ENCODE data around the gene TMEM9. TPM values are rescaled to one million over a fixed set of nuclear protein-coding genes. Genes with fewer than 3 reads are reported as not detected.
A peak's percentile ranks its signal among the peaks of the same experiment; 100 is the strongest.

TMEM9 gene
- total and polyA plus RNA-seq, 10 donors, result 21.5 to 50.3 (median 34.7) TPM

DNA sequence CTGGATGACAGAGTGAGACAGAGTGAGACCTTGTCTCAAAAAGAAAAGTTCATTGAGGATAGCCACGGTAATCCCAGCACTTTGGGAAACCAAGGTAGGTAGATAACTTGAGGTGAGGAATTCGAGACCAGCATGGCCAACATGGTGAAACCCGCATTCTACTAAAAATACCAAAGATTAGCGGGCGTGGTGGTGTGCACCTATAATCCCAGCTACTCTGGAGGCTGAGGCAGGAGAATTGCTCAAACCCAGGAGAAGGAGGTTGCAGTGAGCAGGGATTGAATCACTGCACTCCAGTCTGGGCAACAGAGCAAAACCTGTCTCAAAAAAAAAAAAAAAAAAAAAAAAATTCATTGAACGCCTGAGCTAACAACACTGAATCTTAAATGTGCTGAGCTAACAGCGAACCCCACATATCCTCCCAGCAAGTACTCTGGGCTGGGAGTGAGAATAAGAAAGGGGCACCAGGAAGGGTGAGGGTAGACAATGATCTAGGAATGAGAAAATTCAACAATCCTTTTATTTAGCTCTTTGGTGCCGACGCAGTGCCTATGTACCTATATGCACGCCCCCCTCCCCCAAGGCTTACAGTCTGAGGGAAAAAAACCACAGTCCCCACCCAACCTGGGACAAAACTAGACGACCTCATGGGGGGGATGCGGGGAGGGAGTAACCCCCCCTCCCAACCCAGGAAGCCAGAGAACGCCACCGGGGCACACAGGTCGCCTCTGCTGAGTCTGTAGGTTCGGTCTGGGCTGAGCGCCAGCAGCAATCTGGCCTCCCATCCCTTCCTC lies 40.6 kb downstream of the TMEM9 start:
- no peak for TF ChIP-seq POLR2AphosphoS5 (IDR thresholded peaks at IDR 0.05)
- TF ChIP-seq POLR2A (IDR thresholded peaks at IDR 0.05), result no peak
- no peak for TF ChIP-seq CTCF (IDR thresholded peaks at IDR 0.05 in 8 of 11, conservative IDR thresholded peaks at IDR 0.05 in 3 of 11)
- Histone ChIP-seq H3K9me3 (no peaks in the 10 kb centered on the region), H3K4me3 (peak overlapping the region in 7 of 8 donors; percentile 42 to 80 (median 53)), H3K27me3 (replicated peaks in 1 of 7) (peaks cover 0 to 34% (median 12%) of the 10 kb centered on the region in 7 donors), H3K4me1 (peaks cover 5 to 21% (median 10%) of the 10 kb centered on the region in 6 donors), H3K36me3 (no peaks in the 10 kb centered on the region), H3K27ac (peak overlapping the region in 4 of 8 donors; percentile 51 to 75 (median 68))
- intact Hi-C loops (cut with DNase I; ENCODE audit: low total_unique reads), result loop anchor here (5.0 kb wide), 1 partner anchor 141 kb away; no protein-coding TSS in a partner anchor
- WGBS, 5 donors, result 36 to 56% (median 40%) methylated on average over 12 to 17 of the region's 17 CpGs
- no peak for DNase-seq

DNA sequence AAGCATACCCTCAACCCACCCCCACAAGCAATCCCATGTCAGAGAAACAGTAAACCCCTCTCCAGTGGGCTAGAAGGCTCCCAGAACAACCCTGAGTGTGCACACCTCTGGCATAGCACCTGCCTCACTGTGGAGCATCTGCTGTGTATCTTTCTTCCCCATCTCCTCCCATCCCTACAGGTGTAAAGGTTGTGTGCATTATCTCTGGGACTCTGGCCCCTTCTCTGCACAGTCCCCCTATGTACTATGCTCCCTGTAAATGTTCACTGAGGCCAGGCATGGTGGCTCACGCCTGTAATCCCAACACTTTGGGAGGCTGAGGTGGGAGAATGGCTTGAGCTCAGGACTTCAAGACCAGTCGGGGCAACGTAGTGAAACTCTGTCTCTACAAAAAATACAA lies 41.3 kb downstream of the TMEM9 start:
- H3K27ac ChIP-seq, result no peak overlapping the region
- peaks cover 0 to 34% (median 12%) of the 10 kb centered on the region in 7 donors for H3K27me3 ChIP-seq (replicated peaks in 1 of 7)
- TF ChIP-seq CTCF (IDR thresholded peaks at IDR 0.05 in 8 of 11, conservative IDR thresholded peaks at IDR 0.05 in 3 of 11) (no peak), POLR2A (IDR thresholded peaks at IDR 0.05) (no peak), POLR2AphosphoS5 (IDR thresholded peaks at IDR 0.05) (no peak)
- DNase-seq, result no peak
- no peaks in the 10 kb centered on the region for H3K9me3 ChIP-seq
- no peak overlapping the region for H3K4me3 ChIP-seq
- WGBS, 5 donors, result 85 to 96% (median 94%) methylated on average over 3 of the region's 3 CpGs
- H3K36me3 ChIP-seq, result no peaks in the 10 kb centered on the region
- intact Hi-C loops (cut with DNase I; ENCODE audit: low total_unique reads), result loop anchor here (5.0 kb wide), 1 partner anchor 141 kb away; no protein-coding TSS in a partner anchor
- H3K4me1 ChIP-seq, result peaks cover 5 to 21% (median 10%) of the 10 kb centered on the region in 6 donors

DNA sequence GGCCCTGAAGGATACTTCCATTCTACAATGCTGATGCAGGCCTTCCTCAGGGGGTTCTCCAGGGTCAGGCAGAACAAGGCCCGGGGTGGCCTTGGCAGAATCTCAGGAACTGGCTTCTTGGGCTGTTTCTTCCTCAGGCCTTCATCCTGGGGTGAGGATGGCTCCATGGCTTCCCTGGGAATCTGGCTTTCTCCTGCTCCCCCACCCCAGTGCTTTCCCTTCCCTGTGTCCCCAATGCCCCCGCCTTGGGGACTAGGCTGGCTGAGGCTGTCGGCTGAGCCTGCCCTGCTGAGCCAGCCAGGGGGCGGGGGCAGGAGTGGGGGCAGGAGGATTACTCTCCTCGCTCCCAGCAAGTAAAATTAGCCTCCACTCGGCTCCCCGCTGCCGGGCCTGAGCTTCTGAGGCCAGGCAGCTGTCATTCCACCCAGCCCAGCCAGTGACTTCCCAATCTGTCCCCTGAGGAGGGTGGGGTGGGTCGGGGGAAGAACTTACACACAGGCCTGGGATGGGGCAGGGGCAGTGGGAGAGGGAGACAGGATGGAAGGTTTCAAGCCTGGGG lies 42.0 kb downstream of the TMEM9 start, which contains the start of gene CACNA1S:
Gene CACNA1S (minus strand): TSS at position 254 of the 559 bp plus-strand sequence. CDS start 87 bp downstream, at position 167.
- H3K9me3 ChIP-seq, result no peaks in the 10 kb centered on the region
- no peaks in the 10 kb centered on the region for H3K36me3 ChIP-seq
- no peak for DNase-seq
- 68 to 87% (median 84%) methylated on average over 7 to 9 of the region's 9 CpGs for WGBS, 5 donors
- peaks cover 0 to 34% (median 12%) of the 10 kb centered on the region in 7 donors for H3K27me3 ChIP-seq (replicated peaks in 1 of 7)
- no peak for TF ChIP-seq CTCF (IDR thresholded peaks at IDR 0.05 in 8 of 11, conservative IDR thresholded peaks at IDR 0.05 in 3 of 11)
- TF ChIP-seq POLR2A (IDR thresholded peaks at IDR 0.05), result no peak
- TF ChIP-seq POLR2AphosphoS5 (IDR thresholded peaks at IDR 0.05), result no peak
- intact Hi-C loops (cut with DNase I; ENCODE audit: low total_unique reads), result loop anchor here (5.0 kb wide), 1 partner anchor 140 kb away; no protein-coding TSS in a partner anchor
- H3K4me1 ChIP-seq, result peaks cover 5 to 21% (median 10%) of the 10 kb centered on the region in 6 donors
- H3K27ac ChIP-seq, result no peak within 1 kb of the TSS
- H3K4me3 ChIP-seq, result no peak within 1 kb of the TSS

- 60 to 97% (median 89%) methylated on average over 1 to 3 of the region's 3 CpGs for WGBS, 5 donors
- no peak overlapping the region for H3K4me3 ChIP-seq
- TF ChIP-seq POLR2A (IDR thresholded peaks at IDR 0.05) (no peak), POLR2AphosphoS5 (IDR thresholded peaks at IDR 0.05) (no peak), CTCF (IDR thresholded peaks at IDR 0.05 in 8 of 11, conservative IDR thresholded peaks at IDR 0.05 in 3 of 11) (no peak)
Measured at GRCh38 chr1:201111672-201112071, 42.6 kb downstream of the TMEM9 start.

More at GRCh38 chr1:201111672-201112071, 42.6 kb downstream of the TMEM9 start:
- peaks cover 0 to 34% (median 12%) of the 10 kb centered on the region in 7 donors for H3K27me3 ChIP-seq (replicated peaks in 1 of 7)
- H3K36me3 ChIP-seq, result no peaks in the 10 kb centered on the region
- no peak overlapping the region for H3K27ac ChIP-seq
- H3K9me3 ChIP-seq, result no peaks in the 10 kb centered on the region
- peaks cover 5 to 21% (median 10%) of the 10 kb centered on the region in 6 donors for H3K4me1 ChIP-seq
- intact Hi-C loops (cut with DNase I; ENCODE audit: low total_unique reads), result loop anchor here (5.0 kb wide), 1 partner anchor 139 kb away; no protein-coding TSS in a partner anchor
- DNase-seq, result no peak
